Measurements from ENCODE around the gene PARD3B.
"Not testable (repeated sequence)": the region's sequence is repeated elsewhere in the genome, so short reads cannot be mapped to it uniquely, and the experiment has no call there.

The PARD3B gene

DNA sequence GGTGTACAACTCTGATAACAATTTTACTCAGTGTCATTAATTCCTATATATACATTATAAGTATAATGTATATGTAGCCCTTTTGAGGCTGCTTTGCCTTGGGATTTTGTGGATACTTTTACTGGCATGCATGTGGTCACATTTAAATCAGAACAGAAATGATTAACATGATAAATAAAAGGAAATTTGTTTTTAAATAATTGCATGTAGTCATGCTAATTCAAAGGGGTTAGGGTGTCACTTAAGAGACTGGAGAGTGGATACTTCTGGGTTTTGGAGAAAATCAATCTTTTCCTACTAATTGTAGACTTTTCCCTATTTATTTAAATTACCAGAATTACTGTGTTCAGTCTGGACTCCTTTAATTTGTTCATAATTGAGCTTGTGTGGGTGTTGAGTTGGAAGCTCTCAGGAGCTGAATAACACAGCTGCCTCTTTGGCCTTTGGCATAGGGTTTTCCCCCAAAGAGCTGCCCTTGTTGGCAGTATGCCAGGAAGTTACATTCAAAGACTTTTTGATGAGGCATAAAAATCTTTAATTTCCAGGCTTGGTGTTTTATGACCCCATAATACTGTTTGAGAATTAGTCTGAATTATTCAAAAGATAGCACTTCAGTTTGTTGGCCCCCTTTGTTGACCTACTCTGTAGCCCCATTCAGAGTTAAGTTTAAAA is 652.3 kb downstream of the PARD3B start:
- DNase-seq (ENCODE audit: low read depth): no peak

DNA sequence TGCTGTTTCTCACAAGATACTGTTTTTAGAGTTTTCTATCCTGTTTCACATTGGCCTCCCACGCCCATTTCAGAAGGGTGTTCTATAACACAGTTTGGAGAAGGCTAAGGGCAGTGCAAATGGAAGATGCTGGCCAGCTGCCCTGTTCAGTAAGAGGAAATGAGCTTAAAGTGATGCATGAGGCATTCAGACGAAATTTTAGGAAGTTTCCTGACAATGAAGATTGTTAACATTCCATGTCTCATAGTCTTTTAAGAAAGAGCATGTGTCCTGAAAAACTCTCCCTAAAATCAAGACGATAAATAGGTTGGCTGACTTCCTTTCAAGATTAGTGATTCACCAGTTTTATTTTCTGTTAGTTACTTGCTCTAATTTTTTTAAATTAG is 652.9 kb downstream of the PARD3B start:
- DNase-seq (ENCODE audit: low read depth): peak; percentile 73

DNA sequence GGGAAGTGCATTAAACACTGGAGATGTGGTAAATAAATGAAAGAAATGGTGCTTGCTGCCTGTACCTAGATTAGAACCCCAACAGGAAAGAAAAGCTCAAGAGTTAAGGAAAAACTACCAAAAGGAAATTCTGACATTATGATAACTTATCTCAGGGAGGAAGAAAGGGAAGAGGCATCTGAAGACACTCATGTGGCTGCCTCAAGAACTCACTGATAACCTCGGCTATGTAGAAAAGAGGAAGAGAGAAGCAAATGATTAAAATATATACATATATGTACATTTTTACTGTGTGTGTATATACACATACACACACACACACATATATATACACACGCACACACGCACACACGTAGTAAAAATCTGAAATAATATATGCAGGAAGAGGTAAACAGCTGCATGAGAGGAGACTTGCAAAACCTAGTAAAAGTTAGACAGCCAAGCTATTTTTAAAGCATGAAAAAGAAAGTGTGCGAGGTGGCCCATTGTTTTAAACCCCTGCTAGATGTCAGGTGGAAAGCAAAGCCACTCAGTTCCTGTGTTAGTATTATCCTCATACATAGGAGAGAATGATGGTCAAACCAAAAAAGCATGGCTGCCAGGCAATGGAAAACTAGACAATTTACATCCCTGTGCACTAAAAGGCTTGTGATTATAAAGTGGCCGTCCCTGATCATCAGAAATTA is 654.0 kb downstream of the PARD3B start:
- no peak for DNase-seq (ENCODE audit: low read depth)

DNA sequence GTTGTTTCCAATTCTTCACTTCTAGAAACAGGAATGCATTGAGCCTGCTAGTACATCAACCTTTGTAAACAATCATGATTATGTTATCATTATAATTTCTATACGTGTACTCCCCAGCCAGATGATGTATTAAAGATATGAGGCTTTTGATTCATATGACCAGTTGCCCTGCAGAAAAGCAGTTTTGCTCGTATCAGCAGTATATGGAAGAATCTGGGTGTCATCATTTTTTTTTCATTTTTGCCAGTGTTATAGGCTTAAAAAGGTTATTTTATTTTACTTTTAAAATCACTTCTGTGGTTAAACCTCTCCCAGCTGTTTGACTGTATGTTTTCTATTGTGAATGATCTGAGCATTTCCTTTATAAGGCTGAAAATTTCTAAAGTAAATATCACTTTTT is 665.2 kb downstream of the PARD3B start:
- DNase-seq (ENCODE audit: low read depth): no peak

DNA sequence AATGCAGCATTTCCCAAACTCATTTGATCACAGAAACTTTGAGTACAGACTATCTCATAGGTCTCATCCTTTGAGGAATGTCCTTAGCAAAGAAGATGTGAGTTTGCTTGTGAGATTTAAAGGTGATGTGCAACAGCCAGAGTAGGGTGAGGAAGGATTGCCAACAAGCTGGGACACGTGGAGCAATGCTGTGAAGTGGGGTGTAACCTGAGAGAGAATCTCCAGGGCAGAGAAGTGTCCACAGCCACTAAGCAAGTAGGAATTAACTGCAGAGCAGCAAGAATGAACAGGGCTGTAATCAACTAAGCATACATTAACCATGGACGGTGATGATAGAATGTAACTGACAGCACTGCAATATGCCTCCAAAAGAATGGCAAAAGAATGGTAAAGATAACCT is 667.1 kb downstream of the PARD3B start:
- no peak for DNase-seq (ENCODE audit: low read depth)

DNA sequence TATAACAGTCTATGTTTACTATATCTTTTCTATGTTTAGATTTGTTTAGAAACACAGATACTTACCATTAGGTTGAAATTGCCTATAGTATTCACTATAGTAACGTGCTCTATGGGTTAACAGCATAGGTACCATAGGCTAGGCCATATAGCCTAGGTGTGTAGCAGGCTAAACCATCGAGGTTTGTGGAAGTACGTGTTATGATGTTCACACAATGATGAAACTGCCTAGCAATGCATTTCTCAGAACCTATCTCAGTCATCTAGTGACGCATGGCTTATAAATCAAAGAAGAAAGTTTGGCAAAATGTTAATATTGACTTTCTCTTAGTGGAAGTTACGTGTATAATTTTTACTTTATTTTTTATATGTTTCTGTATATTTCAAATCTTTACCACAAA is 670.8 kb downstream of the PARD3B start:
- DNase-seq (ENCODE audit: low read depth): no peak

DNA sequence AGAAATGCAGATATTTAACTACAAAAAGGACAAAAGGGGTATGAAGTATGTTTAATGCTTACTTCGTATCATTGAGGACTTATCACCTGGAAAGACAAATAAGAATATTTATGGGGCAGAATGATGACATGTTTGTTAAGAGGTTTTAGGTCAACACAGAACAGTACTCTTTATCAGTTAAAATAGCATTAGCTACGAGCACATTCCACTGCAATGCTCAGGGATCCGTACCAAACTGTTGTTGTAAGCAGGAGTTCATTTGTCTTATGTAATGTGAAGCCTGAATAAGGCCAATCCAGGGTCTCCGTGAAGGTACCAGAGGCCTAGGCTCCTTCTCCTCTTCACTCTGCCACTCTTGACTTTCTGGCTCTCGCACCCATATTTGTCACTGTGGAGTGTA is 671.3 kb downstream of the PARD3B start:
- DNase-seq (ENCODE audit: low read depth): peak; percentile 8

DNA sequence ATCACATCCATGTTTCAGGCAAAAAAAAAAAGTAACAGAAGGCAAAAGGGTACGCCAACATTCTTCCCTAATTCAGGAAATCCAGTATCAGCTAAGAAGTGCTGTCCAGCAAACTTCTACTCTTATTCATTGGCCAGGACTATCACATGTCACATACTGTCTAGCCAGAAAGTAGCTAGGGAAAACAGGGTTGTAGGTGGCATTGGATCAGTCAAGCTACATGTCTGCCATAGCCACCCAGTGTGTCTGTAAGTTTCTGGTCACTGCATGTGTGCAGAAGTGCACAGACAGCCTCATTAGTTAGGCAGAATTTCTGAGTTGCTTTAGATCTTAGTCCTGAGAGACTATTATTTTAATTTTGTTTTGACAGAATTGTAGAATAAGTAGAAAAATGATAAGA is 671.7 kb downstream of the PARD3B start:
- DNase-seq (ENCODE audit: low read depth): no peak

DNA sequence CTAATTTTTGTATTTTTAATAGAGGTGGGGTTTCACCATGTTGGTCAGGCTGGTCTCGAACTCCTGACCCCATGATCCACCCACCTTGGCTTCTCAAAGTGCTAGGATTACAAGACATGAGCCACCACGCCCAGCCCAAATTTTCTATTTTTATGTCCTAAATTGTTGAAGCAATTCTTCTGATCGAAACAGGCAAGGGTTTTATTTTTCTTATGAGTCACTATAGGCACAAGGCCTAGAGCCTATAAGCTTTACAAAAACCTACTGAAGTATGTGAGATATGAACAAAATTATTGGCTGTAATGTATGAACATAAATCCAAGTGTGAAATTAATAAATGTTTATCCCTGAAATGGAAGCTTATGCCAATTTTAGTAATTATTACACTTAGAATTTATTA is 672.8 kb downstream of the PARD3B start:
- peak; percentile 37 for DNase-seq (ENCODE audit: low read depth)

DNA sequence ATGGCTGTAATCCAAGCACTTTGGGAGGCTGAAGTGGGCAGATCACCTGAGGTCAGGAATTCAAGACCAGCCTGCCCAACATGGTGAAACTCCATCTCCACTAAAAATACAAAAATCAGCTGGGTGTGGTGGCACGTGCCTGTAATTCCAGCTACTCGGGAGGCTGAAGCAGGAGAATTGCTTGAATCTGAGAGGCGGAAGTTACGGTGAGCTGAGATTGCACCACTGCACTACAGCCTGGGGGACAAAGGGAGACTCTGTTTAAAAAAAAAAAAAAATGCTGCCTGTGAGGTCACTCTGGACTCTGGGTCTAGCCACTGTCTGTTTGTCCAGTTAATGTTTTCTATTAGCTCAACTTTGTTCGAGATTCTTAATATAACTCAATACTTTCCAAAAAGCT is 673.5 kb downstream of the PARD3B start:
- DNase-seq (ENCODE audit: low read depth): not testable (repeated sequence)

DNA sequence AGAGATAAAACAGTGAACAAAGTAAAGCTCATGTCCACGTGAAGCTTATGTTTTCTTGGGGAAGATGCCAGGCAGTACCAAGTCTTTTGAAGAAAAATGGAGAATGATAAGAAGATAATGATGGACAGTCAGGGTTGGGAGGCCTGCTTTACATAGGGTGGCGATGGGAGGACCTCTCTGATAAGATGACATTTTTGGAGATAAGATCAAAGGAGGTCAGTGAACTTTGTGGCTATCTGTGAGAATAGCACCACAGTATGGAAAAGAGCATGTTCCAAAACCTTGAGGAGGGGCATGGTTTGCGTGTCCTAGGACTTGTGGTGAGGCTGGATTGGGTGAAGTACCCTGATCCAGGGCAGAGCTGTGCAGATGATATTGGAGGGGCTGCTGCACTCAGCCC is 675.3 kb downstream of the PARD3B start:
- DNase-seq (ENCODE audit: low read depth): no peak

DNA sequence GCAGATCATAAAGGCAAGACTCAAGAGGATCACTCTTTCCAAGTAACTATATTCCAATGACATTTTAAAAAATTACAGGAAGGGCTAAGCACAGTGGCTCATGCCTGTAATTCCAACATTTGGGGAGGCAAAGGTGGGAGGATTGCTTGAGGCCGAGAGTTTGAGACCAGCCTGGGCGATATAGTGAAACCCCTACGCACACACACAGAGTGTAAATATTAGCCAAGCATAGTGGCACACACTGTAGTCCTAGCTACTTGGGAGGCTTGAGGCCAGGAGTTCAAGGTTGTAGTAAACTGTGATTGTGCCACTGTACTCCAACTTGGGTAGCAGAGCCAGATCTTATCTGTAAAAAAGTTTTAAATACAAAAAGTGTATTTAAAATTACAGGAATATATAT is 686.8 kb downstream of the PARD3B start:
- no peak for DNase-seq (ENCODE audit: low read depth)

DNA sequence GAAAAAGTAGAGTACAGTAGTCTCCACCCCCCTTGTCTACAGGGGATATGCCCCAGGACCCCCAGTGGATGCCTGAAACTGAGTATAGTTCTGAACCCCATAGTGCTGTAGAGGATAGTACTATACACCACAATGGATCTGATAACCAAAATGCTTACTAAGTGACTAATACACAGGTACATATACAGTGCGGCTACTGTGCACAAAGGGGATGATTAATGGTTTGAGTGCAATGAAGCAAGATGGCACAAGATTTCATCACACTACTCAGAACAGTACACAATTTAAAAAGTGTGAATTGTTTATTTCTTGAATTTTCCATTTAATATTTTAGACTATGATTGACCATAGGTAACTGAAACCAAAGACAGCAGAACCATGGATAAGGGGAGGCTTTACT is 690.2 kb downstream of the PARD3B start:
- peak; percentile 28 for DNase-seq (ENCODE audit: low read depth)

DNA sequence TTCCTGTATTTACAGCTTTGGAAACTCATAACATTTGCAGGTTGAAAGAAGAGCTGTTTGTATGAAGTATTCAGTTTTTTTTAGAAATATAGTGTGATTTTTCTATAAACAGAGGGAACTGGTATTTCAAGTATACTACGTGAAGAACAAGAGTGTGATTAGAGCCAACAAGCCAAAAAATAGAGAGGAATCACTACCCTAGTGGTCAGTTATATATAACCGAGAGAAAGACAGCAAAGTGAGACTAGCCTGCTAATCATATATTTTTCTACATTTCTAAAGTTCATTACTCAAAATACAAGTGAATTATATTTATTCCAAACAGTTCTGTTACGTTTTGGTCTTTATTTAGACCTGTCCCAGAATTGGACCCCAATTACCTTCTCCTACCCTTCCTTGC is 692.2 kb downstream of the PARD3B start:
- DNase-seq (ENCODE audit: low read depth): no peak

DNA sequence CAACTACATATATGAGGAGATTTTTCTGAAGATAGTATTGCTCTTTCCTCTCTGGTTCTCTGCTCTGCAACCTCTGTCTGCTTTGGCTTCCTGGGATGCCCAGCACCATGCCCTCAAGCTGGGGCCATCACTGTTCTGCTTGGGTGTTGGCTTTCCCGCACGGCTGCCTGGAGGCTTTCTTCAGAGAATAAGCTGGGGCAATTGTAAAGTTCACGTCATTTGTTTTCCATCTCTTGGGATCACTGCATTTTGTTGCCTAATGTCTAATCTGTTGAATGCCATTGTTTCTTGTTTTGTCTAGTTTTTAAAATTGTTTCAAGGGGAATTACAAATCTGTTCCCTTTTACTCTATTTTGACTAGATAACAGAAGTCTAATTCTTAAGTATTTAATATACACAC is 699.7 kb downstream of the PARD3B start:
- no peak for DNase-seq (ENCODE audit: low read depth)

DNA sequence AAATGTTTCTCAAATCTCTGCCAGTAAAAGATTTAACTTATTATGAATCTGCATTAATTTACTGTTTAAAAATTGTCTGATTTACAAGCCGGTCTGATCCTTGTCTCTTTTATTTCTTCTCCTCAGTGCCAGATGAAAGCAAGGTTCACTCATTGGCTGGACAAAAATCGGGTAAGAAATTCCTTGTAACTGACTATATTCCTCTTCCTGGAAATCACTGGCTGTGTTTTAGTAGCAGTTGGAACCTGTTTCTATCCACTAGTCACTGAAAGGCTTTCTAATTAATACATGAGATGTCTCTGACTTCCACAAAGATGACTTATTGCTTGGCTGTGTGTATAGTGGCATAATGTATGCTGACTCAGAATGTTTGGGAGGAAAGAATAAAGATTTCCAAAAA is 700.4 kb downstream of the PARD3B start:
- peak; percentile 38 for DNase-seq (ENCODE audit: low read depth)

DNA sequence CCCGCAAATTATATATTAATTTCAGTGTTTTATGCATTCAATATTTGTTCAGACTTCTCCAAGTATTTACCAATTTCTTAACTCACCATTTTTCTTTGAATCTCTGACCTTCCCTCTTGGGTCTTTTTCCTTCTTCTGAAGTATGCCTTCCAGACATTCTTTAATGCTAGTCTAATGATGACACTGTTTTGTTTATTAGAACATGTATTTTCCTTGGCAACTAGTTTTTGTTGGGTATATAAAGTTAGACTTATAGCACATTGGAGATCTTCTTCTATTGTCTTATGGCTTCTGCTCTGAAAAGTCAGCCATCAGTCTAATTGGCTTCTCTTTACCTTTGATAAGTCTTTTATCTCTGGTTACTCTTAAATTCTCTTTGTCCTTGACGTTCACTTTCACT is 713.8 kb downstream of the PARD3B start:
- DNase-seq (ENCODE audit: low read depth): peak; percentile 18

DNA sequence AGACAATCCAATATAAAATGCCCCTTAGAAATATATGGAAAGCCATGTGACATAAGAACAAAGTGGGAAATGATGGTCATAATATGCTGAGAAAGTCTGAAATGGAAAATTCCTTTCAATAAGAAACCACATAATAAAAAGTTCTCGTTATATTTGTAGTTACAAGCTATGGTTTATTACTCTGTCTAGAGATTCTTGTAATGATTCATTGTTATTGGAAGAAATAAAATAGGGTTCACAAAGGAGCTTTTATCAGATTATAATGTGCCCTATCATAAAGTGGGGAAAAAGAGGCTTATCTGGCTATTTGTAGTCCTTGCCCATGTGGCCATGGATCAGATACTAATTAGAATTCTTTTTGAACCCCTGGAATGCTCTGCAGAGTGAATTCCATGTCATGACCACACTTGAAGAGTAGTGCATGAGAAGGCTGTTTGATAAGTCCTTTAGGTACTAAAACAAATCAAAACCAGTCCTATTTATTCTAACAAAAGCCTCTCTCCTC is 716.3 kb downstream of the PARD3B start:
- no peak for DNase-seq (ENCODE audit: low read depth)

DNA sequence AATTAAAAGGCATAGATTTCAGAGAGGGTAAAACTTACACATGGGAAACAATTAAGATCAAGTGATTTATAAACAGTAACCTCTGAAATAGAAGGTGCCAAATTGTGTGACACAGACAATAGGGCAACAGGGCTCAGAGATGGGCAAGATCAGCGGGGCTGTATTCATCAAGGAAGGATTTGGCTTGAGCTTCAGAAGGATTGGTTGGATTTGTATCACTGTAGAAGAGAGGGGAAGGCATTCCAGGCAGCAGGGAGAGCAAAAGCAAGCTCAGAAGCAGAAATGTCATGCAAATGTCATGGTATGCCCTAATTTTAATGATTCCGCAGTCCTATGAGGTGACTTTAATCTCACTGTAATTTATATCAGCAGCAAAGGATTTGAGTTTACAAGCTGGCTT is 722.0 kb downstream of the PARD3B start:
- no peak for DNase-seq (ENCODE audit: low read depth)

DNA sequence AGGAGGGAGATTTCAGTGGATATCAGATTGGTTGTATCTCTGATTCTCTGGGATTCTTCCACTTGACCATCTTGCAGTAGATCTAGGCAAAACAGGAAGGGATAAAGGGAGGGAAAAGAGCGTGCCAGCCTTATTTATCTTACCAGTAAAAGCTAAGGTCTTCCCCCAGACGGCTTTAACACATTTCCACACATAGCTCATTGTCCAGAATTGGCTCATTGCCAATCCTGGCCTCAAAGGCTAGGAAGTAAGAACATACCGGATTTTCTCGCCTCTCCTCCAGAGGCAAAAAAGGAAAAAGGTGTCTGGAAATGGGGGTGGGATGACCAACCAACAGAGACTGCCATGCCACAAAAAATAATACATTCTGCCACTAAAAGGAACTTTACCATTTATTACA is 725.4 kb downstream of the PARD3B start:
- DNase-seq (ENCODE audit: low read depth): no peak

DNA sequence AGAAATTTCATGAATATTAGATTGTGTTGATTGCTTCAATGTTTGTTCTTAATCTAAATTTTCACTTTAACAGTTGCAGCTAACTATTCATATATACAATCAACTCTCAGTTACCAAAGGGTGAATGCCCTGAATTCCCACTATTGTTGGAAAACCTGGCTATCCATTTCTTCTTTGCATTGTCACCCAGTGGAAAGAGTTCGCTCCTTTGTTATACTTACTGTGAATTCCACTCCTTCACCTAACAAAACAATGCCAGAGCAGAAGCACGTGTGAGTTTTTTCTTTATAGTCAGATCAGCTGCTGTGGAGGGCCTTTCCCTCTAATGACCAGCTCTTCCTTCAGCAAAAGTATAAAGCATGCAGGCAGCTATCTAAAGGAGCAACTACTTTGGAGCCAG is 727.9 kb downstream of the PARD3B start:
- no peak for DNase-seq (ENCODE audit: low read depth)

DNA sequence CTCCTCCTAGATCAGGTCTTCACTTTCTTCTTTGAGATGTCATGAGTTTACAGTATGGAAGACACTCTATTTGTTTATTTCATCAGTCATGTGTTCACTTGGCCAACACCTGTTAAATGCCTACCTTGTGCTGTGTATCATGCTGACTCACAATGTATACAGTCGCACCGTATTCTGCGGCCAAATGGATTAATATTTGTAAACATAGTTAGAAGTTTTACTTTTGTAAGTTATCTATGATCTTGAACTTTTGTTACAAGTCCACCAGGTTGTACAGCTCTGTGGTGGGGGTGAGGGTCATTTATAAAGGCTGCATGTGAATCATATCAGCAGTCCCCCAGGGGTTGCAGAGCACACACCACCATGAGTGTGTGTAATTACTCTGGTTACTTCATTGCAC is 728.4 kb downstream of the PARD3B start:
- no peak for DNase-seq (ENCODE audit: low read depth)

DNA sequence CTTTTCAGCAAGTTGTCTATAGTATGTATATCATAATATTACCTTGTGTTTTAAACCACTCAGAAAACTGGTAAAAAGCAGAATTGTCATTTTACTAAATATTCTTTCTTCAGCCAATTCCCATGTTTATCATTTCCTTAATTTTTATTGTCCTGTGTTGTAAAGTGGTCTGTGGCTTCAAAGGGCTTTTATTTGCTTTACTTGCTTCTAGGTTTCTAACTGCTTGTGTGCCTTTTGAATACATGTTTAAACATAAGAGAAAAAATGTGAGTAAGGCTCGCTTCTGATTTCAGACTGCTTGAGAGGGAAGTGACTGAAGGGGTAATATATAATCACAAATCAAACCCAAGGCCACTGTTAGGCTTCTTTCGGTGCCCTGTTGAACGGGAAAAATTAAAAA is 729.5 kb downstream of the PARD3B start:
- DNase-seq (ENCODE audit: low read depth): no peak

Data from iris pigment epithelial cell (primary cell).